Sigmoid colon (tissue), 4 donors: Measurements from ENCODE around the gene PACC1.

ENCODE experiments used
- EP300 ChIP-seq, 4 donors: sonication (generic); formaldehyde crosslinking; IDR thresholded peaks; one replicate each; pipeline ENCODE4 v1.6.1; 2017; ENCODE audit warnings: antibody characterized with exemption in 4 of 4
- POLR2A ChIP-seq, 2 donors: fragments of 450-650 bp; IDR thresholded peaks; one replicate each; pipeline ENCODE4 v1.6.1; 2016; ENCODE audit warnings: antibody characterized with exemption in 2 of 2, mild to moderate bottlenecking in 2 of 2, moderate library complexity in 2 of 2
- POLR2AphosphoS5 ChIP-seq, 4 donors: sonication (generic); formaldehyde crosslinking; IDR thresholded peaks; one replicate each; pipeline ENCODE4 v1.6.1; 2017; ENCODE audit warnings: antibody characterized with exemption in 4 of 4
- TF ChIP-seq, protein P1 (sequence below), 4 experiments: fragments of 450-650 bp in 3 of 4; fragments of 200-600 bp in 1 of 4; IDR thresholded peaks; one replicate each; pipeline ENCODE4 v1.5.1; 2016 to 2019; ENCODE audit warnings: antibody characterized with exemption in 4 of 4, mild to moderate bottlenecking in 3 of 4, moderate library complexity in 2 of 4

DNA sequence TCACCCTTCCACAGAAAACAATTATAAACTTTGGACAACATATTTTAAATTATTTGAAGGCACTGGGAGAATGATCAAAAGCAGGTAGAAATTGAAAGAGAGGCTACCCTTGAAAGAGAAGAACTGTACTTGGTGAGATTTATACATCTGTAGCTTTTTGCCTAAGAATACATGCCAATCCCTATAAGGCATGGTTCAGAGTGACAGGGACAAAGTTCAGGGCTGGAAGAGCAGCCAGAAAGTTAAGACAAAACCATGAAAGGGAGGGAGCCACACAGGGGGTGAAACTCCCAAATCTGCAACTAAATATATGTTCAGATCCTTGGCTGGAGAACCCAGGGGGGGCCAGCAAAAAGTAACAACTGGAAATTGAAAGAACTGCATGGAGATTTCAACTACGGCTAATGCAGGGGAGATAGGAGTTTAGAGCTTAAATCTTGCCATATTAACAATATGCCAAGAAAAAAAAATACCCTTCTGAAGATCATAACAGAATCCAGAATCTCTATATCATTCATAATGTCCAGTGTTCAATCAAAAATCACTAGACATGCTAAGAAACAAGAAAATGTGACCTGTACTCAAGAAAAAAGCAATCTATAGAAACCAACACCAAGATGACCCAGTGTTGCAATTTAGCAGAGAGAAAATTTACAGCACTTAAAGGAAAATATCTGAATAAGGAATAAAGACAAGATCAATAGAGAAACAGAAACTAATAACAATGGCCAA lies 25.5 kb downstream of the PACC1 start:
- TF ChIP-seq, protein P1, sequence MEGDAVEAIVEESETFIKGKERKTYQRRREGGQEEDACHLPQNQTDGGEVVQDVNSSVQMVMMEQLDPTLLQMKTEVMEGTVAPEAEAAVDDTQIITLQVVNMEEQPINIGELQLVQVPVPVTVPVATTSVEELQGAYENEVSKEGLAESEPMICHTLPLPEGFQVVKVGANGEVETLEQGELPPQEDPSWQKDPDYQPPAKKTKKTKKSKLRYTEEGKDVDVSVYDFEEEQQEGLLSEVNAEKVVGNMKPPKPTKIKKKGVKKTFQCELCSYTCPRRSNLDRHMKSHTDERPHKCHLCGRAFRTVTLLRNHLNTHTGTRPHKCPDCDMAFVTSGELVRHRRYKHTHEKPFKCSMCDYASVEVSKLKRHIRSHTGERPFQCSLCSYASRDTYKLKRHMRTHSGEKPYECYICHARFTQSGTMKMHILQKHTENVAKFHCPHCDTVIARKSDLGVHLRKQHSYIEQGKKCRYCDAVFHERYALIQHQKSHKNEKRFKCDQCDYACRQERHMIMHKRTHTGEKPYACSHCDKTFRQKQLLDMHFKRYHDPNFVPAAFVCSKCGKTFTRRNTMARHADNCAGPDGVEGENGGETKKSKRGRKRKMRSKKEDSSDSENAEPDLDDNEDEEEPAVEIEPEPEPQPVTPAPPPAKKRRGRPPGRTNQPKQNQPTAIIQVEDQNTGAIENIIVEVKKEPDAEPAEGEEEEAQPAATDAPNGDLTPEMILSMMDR (IDR thresholded peaks at IDR 0.05) = no peak
- TF ChIP-seq POLR2AphosphoS5 (IDR thresholded peaks at IDR 0.05) (no peak), POLR2A (IDR thresholded peaks at IDR 0.05) (no peak), EP300 (IDR thresholded peaks at IDR 0.05) (no peak)
